RPMI8226 (cell line): Measurements from ENCODE around the gene SRC.

ENCODE experiments used
- DNase-seq: peaks from one replicate; pipeline ENCODE4 v3.0.0-alpha.2; 2015

The SRC gene

GRCh38 chr20:37397954-37398749 is 52.2 kb downstream of the SRC start:
- no peak for DNase-seq

- DNase-seq, result no peak
These were observed 53.0 kb downstream of the SRC start for GRCh38 chr20:37398750-37399621.

- no peak for DNase-seq
These were observed 55.5 kb downstream of the SRC start for GRCh38 chr20:37401282-37401929.

GRCh38 chr20:37401930-37402675 is 56.2 kb downstream of the SRC start:
- DNase-seq, result no peak

GRCh38 chr20:37403107-37404033 is 57.4 kb downstream of the SRC start:
- DNase-seq, result no peak

- no peak for DNase-seq
These were observed 58.5 kb downstream of the SRC start for GRCh38 chr20:37404461-37404890.

GRCh38 chr20:37405351-37405897 is 59.5 kb downstream of the SRC start:
- no peak for DNase-seq

- DNase-seq, result peak; percentile 71
These were observed 60.4 kb downstream of the SRC start for GRCh38 chr20:37406010-37406998.

GRCh38 chr20:37407019-37407566 is 61.2 kb downstream of the SRC start:
- DNase-seq, result no peak

GRCh38 chr20:37407573-37408002 is 61.6 kb downstream of the SRC start:
- no peak for DNase-seq

- DNase-seq, result peak; percentile 50
These were observed 62.6 kb downstream of the SRC start for GRCh38 chr20:37408302-37409193.

GRCh38 chr20:37411408-37412219 is 65.7 kb downstream of the SRC start:
- DNase-seq, result no peak

GRCh38 chr20:37413023-37413334 is 67.0 kb downstream of the SRC start:
- DNase-seq, result no peak

GRCh38 chr20:37413379-37413778 is 67.4 kb downstream of the SRC start:
- DNase-seq, result no peak

- no peak for DNase-seq
These were observed 68.5 kb downstream of the SRC start for GRCh38 chr20:37414224-37415035.

GRCh38 chr20:37415118-37416085 is 69.5 kb downstream of the SRC start:
- no peak for DNase-seq
